Measurements from ENCODE around the gene CSNK1D.

Gene CSNK1D

GRCh38 chr17:82226809-82227628 is 46.5 kb downstream of the CSNK1D start:
- no peak for DNase-seq

DNA sequence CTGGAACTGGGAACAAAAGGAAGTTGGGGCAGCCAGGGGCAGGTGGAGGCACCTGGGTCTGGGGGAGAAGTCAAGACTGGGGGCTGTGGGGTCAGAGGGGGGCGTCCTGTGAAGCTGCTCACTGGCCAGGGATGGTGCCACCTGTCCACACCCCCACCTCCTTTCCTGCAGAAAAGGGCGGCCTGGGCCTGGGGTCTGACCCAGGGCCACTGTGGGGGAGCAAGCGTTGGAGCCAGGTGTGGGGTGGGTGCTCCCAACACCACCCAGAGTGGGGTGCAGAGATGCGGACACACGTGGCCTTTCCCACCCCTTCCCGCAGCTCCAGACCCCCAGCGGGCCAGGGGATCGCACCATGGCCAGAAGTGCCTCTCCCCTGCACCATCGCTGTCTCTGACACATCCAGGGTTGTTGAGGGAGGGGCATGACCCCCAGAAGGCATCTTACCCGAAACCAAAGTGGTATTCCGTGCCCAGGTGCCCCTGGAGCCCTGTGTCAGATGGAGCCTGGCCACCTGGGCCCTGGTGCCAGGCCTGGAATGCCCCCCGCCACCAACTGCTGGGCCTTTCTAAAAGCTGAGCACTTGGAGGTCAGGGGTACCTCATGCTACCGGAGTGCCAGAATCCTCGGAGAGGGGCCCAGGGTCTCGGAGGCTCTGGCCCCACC is 47.2 kb downstream of the CSNK1D start:
- no peak for DNase-seq

DNA sequence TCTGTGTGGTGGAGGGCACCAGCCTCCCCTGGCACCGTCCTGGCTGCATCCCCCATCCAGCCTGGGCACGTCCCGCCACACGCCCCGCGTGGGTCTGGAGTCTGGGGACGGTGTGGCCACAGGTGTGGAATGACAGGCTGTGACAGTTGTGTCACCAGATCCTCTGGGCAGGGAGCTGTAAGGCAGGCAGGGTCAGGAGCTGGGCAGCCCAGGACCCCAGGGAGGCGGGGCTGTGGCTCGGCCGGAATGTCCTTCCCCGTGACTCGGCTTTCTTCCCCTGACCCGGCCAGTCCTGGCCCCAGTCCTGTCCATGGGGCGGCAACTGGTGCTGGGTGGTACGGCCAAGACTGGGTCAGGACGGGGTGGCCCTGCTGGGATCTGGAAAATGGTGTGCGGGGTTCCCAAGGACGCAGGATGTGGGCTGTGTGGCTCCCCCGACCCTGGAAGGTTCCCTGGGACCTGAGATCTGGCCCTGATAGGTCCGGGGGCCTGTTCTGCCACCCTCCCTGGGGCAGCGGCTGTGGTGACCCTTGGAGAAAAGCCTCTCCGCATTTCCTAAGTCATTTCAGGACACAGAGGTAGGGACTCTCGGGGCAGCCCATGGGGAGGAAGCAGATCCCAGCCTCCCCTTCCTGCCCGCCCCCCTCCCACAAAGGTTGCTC is 48.0 kb downstream of the CSNK1D start:
- no peak for DNase-seq

- DNase-seq, result no peak
These were observed 48.8 kb downstream of the CSNK1D start for GRCh38 chr17:82224666-82225065.

DNA sequence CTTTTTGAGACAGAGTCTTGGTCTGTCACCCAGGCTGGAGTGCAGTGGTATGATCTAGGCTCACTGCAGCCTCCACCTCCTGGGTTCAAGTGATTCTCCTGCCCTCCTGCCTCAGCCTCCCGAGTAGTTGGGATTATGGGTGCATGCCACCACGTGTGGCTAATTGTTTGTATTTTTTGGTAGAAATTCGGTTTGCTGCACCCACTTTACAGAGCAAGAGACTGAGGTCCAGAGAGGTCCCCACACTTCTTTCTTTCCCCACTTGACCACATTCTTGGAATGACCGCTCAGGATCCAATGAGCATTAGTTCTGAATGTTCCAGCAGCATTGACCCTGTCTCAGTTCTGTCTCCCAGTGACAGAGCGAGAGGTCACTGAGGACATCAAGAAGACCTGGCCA is 50.0 kb downstream of the CSNK1D start:
- no peak for DNase-seq

GRCh38 chr17:82222816-82223215 is 50.7 kb downstream of the CSNK1D start:
- no peak for DNase-seq

DNA sequence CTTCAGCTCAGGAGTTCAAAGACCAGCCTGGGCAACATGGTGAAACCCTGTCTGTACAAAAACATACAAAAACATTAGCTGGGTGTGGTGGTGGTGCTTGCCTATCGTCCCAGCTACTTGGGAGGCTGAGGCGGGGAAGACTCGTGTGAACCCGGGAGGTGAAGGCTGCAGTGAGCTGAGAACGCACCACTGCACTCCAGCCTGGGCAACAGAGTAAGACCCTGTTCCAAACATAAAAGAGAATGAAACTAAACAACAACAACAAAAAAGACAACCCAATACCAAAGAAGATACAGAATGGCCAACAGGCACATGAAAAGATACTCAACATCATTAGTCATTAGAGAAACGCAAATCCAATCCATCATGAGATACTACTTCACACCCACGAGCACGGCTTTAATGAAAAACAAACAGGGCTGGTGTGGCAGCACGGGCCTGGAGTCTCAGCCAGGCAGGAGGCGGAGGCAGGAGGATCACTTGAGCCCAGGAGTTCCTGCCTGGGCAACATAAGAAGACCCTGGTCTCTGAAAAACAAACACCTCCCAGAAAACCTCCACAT is 52.1 kb downstream of the CSNK1D start:
- DNase-seq, result no peak

DNA sequence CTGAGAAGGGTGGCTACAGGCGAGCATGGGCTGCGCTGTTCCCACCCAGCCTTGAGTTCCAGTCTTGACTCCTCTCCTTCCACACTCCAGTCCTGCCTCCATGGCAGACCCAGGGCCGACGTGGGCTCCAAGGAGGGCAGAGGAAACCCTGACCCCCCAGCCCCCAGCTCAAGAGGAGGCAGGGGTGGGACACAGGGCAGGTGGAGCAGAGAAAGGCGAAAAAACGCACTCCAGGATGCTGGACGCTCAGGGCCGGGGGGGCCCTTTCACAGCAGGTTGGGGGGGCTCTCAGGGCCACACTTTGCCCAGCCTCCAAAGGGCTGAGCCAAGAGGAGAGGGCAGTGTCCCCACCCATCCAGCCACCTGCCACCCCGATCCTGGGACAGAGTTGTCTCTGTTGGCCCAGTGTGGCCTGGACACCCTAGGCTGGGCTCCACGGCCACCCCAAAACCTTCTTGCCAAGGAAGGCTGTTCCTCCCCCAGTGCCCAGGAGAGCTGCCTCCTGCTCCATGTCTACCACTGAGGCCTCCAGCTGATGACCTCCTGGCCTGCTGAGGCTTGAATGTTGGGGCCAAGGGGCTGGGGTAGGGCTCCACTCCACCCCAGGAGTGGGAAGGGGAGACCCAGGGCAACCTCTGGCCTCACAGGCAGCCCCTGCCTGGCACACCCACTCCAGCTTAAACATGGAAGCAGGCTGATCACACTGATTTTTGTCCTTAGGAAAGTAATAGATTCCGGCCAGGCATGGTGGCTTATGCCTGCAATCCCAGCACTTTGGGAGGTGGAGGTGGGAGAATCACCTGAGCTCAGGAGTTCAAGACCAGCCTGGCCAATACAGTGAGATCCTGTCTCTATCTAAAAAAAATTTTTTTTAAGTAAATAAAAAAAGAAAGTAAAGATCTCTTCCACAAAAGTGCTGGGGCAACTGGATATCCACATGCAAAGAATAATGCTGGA is 53.5 kb downstream of the CSNK1D start:
- no peak for DNase-seq

- no peak for DNase-seq
These were observed 54.4 kb downstream of the CSNK1D start for GRCh38 chr17:82219083-82219482.

DNA sequence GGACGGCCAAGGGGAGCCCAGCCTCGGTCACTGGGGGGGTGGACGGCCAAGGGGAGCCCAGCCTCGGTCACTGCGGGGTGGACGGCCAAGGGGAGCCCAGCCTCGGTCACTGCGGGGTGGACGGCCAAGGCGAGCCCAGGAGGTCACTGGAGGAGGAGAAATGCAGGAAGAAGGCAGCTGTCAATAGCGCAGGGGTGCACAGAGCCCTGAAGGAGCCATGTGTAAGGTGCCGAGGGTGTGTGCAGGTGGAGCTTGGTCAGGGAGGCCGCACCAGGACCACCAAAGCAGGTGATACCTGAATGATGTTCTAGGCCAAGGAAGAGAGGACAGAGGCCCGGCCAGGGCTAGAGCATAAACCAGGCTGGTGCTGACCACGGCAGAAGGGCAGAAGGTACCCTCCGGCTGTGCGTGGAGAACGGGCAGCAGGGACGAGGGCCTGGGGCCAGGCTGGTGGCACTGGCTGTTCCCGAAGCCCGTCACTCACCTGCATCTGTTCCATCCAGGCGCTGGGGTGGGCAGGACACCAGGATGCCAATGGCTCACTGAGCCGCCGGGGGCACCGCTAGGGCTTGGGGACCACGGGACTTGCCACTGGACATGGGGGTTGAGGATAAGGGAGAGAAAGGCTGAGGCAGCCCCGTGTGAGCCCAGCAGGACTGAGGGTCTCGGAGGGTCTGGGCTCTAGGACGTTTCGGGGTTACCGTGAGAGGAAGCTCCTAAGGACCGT is 55.0 kb downstream of the CSNK1D start:
- DNase-seq, result no peak

DNA sequence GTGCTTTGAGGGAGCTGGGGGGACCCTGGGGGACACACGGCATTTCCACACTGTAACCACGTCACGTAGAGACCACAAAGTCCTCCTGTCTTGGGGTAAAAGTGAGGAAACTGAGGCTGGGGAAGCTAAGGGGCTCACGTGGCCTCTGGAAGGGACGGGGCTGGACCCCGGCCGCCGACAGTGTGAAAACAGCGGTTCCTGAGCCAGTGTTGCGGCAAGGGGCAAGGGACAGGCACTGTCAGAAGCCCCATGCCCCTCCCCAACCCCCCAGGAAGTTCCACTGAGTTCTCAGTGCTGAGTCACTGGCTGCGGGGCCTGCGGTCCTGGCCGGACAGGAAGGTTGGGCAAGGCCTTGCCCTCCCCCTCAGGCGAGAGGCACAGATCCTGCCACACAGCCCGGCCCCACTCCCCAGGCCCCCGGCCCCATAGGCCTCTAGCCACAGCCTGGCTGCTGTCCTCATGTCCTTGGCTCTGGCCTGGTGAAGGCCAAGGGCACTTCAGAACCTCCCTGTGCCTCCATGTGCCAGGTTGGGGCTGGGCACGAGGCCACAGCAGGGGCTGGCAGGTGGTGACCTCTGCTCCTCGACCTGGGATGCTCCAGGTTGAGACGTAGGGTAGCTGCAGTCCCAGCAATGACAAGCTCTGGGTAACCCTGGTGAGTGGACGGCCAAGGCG is 55.8 kb downstream of the CSNK1D start:
- DNase-seq, result peak; percentile 79

DNA sequence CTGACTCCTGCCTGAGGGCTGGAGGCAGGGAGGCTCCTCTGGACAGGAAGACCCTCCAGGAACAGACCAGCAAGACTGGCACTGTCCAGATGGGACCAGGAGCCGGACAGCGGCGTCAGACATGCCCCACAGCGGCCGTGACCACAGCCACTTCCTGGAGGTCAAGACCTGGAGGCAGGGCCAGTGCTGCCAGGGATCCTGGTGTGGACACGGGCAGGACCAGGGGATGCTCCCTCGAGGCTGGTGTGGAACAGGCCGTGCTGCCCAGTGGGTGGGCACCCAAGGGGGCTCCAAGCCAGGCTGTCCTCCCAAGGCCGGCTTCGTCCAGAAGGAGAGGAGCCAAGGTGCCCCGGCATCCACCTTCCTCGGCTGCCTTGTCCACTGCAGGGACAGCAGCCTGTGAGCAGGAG is 56.4 kb downstream of the CSNK1D start:
- DNase-seq, result no peak

GRCh38 chr17:82216301-82217119 is 57.0 kb downstream of the CSNK1D start:
- peak; percentile 96 for DNase-seq

- DNase-seq, result no peak
These were observed 57.6 kb downstream of the CSNK1D start for GRCh38 chr17:82215972-82216300.

- no peak for DNase-seq
These were observed 58.2 kb downstream of the CSNK1D start for GRCh38 chr17:82215095-82215971.

DNA sequence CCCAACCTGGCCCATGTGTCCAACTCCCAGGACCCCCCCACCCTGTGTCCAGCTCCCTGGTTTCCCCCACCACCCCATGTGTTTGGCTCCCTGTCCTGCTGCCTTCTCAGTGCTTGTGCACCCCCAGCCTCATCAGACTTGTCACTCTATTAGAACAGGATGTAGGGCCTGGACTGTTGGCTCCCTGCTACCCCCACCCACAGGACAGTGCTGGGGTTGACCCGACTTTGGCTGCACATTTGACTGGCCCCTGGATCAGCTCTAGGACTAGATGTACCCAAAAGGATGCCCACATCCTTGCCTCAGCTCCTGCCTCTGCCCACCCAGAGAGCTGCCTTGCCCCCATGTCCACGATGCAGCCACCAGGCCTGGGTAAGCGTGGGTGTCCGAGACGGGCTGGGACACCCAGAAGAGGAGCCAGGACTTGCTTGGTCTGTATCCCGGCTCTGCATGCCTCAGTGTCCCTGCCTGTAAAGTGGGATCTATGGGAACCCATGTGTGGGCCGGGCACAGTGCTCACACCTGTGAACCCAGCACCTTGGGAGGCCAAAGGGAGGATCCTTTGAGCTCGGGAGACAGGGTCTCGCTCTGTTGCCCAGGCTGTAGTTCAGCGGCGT is 59.4 kb downstream of the CSNK1D start:
- no peak for DNase-seq

- DNase-seq, result no peak
These were observed 60.1 kb downstream of the CSNK1D start for GRCh38 chr17:82213251-82214011.

All from hematopoietic multipotent progenitor cell treated with erythropoietin and hydrocortisone succinate and interleukin-3 and kit ligand, for 6 days (in vitro differentiated cells).